T-helper 2 cell treated with Interferon-gamma antibody and Interleukin-4, amounts not matched to agents 5 μg/mL and 100 μg/mL, for 36 hours (primary cell): ENCODE measurements around the gene TRABD2A.
"Not testable (repeated sequence)": the region's sequence is repeated elsewhere in the genome, so short reads cannot be mapped to it uniquely, and the experiment has no call there.

Source experiments
- DNase-seq: peaks from one replicate; pipeline ENCODE4 v3.0.0; 2021; ENCODE audit warnings: low spot score
- H3K27ac Mint-ChIP-seq: one replicate; pipeline ENCODE4 v1.8.0; 2021; ENCODE audit warnings: mild to moderate bottlenecking, mixed read lengths
- H3K27me3 Mint-ChIP-seq: one replicate; pipeline ENCODE4 v1.8.0; 2021; ENCODE audit warnings: low read depth, mixed read lengths
- H3K36me3 Mint-ChIP-seq: one replicate; pipeline ENCODE4 v1.8.0; 2021; ENCODE audit warnings: low read depth, mixed read lengths
- H3K4me1 Mint-ChIP-seq: one replicate; pipeline ENCODE4 v1.8.0; 2021; ENCODE audit warnings: low read depth, mixed read lengths
- H3K4me3 Mint-ChIP-seq: one replicate; pipeline ENCODE4 v1.8.0; 2022; ENCODE audit warnings: mild to moderate bottlenecking, moderate library complexity, mixed read lengths
- H3K9me3 Mint-ChIP-seq: one replicate; pipeline ENCODE4 v1.8.0; 2021; ENCODE audit warnings: mixed read lengths

The TRABD2A gene

DNA sequence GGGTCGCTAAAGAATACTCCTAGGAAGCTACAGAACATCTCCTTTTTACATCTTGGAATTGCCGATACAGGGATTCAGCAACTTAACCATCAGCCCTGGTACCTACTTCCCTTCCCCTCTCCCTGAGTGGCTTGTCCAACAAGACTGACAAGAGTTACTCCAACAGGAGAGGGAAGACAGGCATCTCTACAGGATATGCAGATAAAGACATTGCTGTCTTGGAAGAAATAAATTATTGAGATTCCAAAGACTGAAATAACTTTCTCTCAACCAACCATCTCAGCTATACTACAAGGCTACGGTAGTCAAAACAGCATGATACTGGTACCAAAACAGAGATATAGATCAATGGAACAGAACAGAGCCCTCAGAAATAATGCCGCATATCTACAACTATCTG lies 87.2 kb downstream of the TRABD2A start:
- no peak for DNase-seq
- peaks cover 2% of the 10 kb centered on the region for H3K4me1 Mint-ChIP-seq
- no peak overlapping the region for H3K4me3 Mint-ChIP-seq
- no peaks in the 10 kb centered on the region for H3K27me3 Mint-ChIP-seq
- no peak overlapping the region for H3K27ac Mint-ChIP-seq
- H3K9me3 Mint-ChIP-seq: peaks cover 15% of the 10 kb centered on the region
- H3K36me3 Mint-ChIP-seq: peaks cover 5% of the 10 kb centered on the region

GRCh38 chr2:84792856-84793522 lies 87.9 kb downstream of the TRABD2A start:
- H3K27me3 Mint-ChIP-seq: no peaks in the 10 kb centered on the region
- peaks cover 2% of the 10 kb centered on the region for H3K4me1 Mint-ChIP-seq
- H3K27ac Mint-ChIP-seq: no peak overlapping the region
- H3K4me3 Mint-ChIP-seq: no peak overlapping the region
- peaks cover 15% of the 10 kb centered on the region for H3K9me3 Mint-ChIP-seq
- peaks cover 5% of the 10 kb centered on the region for H3K36me3 Mint-ChIP-seq
- DNase-seq: no peak

DNA sequence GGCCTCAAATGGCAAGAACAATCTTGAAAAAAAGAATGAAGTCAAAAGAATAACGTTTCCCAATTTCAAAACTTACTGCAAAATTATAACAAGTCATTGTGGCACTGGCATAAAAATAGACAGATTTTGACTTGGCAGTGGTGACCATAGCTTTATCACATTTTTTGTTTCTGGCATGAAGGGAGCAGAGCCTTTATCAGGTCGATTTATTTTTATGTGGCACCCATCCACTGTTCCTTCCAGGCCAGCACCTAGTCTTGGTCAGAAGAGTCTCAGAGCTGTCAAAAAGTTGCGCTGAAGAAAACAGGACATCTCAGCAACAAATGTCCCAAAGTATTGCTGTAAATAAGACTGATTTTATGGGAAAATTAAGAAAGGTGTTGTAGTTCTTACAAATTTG lies 92.4 kb downstream of the TRABD2A start:
- no peak overlapping the region for H3K4me3 Mint-ChIP-seq
- no peak overlapping the region for H3K27ac Mint-ChIP-seq
- H3K27me3 Mint-ChIP-seq: no peaks in the 10 kb centered on the region
- H3K36me3 Mint-ChIP-seq: peaks cover 10% of the 10 kb centered on the region
- H3K4me1 Mint-ChIP-seq: peaks cover 20% of the 10 kb centered on the region
- DNase-seq: no peak
- peaks cover 17% of the 10 kb centered on the region for H3K9me3 Mint-ChIP-seq

- DNase-seq: no peak
- H3K36me3 Mint-ChIP-seq: peaks cover 10% of the 10 kb centered on the region
- no peak overlapping the region for H3K27ac Mint-ChIP-seq
- no peaks in the 10 kb centered on the region for H3K27me3 Mint-ChIP-seq
- H3K4me3 Mint-ChIP-seq: no peak overlapping the region
- H3K9me3 Mint-ChIP-seq: peaks cover 15% of the 10 kb centered on the region
- peaks cover 24% of the 10 kb centered on the region for H3K4me1 Mint-ChIP-seq
Observed at GRCh38 chr2:84788027-84788426, 92.9 kb downstream of the TRABD2A start.

DNA sequence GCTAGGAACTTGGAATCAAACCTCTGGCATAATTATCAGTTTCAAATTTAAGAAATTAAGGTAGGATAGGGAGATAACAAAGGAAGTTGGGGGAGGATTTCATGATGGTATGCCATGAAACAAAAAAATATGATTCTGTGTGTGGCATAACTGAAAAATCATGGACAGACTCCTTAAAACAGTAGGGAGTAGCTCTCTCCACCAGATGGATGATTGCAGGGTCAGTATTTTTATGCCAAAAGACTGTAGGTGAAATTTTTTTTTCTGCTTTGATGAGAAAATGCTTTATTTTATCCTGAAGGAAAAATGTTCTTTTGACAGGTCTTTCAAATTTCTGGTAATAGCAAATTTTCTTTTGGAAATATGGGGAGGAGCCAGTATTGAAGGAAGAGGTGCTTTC lies 94.3 kb downstream of the TRABD2A start:
- no peak overlapping the region for H3K4me3 Mint-ChIP-seq
- peaks cover 10% of the 10 kb centered on the region for H3K36me3 Mint-ChIP-seq
- no peak for DNase-seq
- peaks cover 8% of the 10 kb centered on the region for H3K9me3 Mint-ChIP-seq
- H3K27me3 Mint-ChIP-seq: no peaks in the 10 kb centered on the region
- H3K4me1 Mint-ChIP-seq: peaks cover 38% of the 10 kb centered on the region
- H3K27ac Mint-ChIP-seq: no peak overlapping the region

GRCh38 chr2:84785950-84786349 lies 94.9 kb downstream of the TRABD2A start:
- Mint-ChIP-seq H3K36me3 (peaks cover 16% of the 10 kb centered on the region), H3K4me3 (no peak overlapping the region), H3K9me3 (peaks cover 14% of the 10 kb centered on the region), H3K27ac (no peak overlapping the region), H3K4me1 (peaks cover 45% of the 10 kb centered on the region), H3K27me3 (no peaks in the 10 kb centered on the region)
- no peak for DNase-seq

GRCh38 chr2:84782717-84783442 lies 98.0 kb downstream of the TRABD2A start:
- peak; percentile 38 for DNase-seq

DNA sequence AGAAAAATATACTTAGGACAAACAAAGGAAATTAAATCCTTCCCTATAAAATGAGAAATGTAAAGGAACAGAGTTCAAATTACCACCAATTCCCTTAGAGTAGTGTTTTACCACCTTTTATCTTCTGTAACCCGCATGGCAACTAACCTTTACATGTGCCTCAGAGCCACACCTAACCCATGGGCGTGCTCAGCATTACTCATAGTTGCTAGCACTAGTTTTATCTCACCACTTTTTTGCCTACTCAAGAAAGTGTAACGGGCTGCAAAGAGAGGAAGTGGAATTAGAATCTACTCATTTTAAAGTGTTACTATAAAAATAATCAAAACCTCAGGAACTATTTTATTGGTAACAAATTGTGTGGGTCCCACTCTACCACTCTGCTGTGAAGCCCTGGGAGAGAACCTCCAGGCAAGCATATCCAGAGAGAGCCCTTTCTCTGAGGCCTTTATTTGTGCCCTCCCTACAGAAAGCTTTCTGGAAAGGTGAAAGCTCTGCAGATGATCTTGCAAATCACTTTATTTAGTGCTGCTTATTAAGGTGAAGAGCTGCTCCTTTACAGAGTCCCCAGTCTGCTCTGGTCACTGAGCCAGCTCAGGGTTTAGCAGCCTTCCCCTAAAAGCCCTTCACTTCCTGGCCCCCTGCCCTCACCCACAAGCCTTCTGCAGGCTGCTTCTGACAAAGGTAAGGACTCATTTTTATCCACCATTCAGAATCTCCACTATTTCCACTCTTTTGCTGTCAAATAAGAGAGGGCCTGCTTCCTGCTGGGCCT lies 98.8 kb downstream of the TRABD2A start:
- peak; percentile 66 for DNase-seq
- peaks cover 40% of the 10 kb centered on the region for H3K9me3 Mint-ChIP-seq
- peak overlapping the region; percentile 72 for H3K4me3 Mint-ChIP-seq
- H3K36me3 Mint-ChIP-seq: peaks cover 32% of the 10 kb centered on the region
- H3K27ac Mint-ChIP-seq: peak overlapping the region; percentile 91
- no peaks in the 10 kb centered on the region for H3K27me3 Mint-ChIP-seq
- peaks cover 70% of the 10 kb centered on the region for H3K4me1 Mint-ChIP-seq

More at GRCh38 chr2:84782717-84783442, 98.0 kb downstream of the TRABD2A start:
- peak overlapping the region; percentile 91 for H3K27ac Mint-ChIP-seq
- peaks cover 73% of the 10 kb centered on the region for H3K4me1 Mint-ChIP-seq
- peak overlapping the region; percentile 72 for H3K4me3 Mint-ChIP-seq
- peaks cover 37% of the 10 kb centered on the region for H3K9me3 Mint-ChIP-seq
- peaks cover 27% of the 10 kb centered on the region for H3K36me3 Mint-ChIP-seq
- H3K27me3 Mint-ChIP-seq: no peaks in the 10 kb centered on the region

DNA sequence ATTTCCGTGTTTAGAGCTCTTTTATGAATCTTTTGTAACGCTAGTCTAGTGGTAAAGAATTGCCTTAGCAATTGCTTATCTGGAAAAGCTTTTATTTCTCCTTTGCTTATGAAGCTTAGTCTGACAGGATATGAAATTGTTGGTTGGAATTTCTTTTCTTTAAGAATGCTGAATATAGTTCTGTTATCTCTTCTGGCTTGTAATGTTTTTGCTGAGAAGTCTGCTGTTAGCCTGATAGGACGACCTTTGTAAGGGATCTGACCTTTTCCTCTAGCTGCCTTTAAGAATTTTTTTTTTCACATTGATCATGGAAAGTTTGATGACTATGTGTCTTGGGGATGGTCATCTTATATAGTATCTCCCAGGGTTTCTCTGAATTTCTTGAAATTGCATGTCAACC lies 101.1 kb downstream of the TRABD2A start:
- no peak for DNase-seq
- Mint-ChIP-seq H3K36me3 (peaks cover 34% of the 10 kb centered on the region), H3K9me3 (peaks cover 62% of the 10 kb centered on the region), H3K4me1 (peaks cover 65% of the 10 kb centered on the region), H3K4me3 (peak overlapping the region; percentile 60), H3K27ac (peak overlapping the region; percentile 56), H3K27me3 (peaks cover 2% of the 10 kb centered on the region)

DNA sequence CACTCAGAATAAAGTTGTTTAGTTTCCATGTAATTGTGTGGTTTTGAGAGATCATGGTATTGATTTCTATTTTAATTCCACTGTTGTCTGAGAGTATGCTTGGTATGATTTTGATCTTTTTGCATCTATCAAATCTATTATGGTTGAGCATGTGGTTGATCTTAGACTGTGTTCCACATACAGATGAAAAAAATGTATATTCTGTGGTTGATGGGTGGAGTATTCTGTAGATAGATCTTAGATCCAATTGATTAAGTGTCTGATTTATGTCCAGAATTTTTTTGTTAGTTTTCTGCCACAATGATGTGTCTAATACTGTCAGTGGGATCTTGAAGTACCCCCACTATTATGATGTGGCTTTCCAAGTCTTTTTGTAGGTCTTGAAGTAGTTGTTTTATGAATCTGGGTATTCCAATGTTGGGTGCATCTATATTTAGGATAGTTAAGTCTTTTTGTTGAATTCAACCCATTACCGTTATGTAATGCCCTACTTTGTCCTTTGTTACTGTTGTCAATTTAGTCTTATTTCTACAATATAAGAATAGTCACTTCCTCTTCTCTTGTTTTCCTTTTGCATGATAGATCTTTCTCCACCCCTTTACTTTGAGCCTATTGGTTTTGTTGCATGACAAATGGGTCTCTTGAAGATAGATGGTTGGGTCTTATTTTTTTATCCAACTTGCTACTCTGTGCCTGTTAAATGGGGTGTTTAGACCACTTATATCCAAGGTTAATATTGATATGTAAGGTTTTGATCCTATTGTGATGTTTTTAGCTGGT lies 101.8 kb downstream of the TRABD2A start:
- H3K9me3 Mint-ChIP-seq: peaks cover 66% of the 10 kb centered on the region
- peaks cover 4% of the 10 kb centered on the region for H3K27me3 Mint-ChIP-seq
- peaks cover 32% of the 10 kb centered on the region for H3K36me3 Mint-ChIP-seq
- peak overlapping the region; percentile 60 for H3K4me3 Mint-ChIP-seq
- H3K27ac Mint-ChIP-seq: peak overlapping the region; percentile 56
- no peak for DNase-seq
- H3K4me1 Mint-ChIP-seq: peaks cover 60% of the 10 kb centered on the region

DNA sequence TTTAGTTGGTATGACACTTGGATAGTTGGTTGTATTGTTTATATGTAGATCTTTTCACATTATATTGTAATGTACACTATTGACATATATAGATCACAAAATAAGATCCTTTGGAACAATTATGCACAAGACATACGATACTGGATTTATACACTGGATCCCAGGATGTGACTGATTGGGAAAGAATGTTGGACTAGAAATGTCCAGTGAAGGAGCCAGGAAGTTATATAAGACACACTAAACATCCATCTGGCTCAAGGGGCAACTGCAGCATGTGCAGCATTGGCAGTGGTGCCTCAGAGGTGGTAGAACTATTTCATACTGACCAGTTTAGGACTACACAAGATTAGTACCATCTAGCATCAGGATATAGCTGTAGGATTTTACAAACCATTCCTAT lies 104.9 kb downstream of the TRABD2A start:
- peaks cover 80% of the 10 kb centered on the region for H3K9me3 Mint-ChIP-seq
- peaks cover 30% of the 10 kb centered on the region for H3K4me1 Mint-ChIP-seq
- DNase-seq: no peak
- no peak overlapping the region for H3K4me3 Mint-ChIP-seq
- peaks cover 4% of the 10 kb centered on the region for H3K27me3 Mint-ChIP-seq
- H3K36me3 Mint-ChIP-seq: peaks cover 24% of the 10 kb centered on the region
- H3K27ac Mint-ChIP-seq: no peak overlapping the region

- not testable (repeated sequence) for H3K27me3 Mint-ChIP-seq, DNase-seq, H3K27ac Mint-ChIP-seq, H3K4me3 Mint-ChIP-seq, H3K4me1 Mint-ChIP-seq
- Mint-ChIP-seq H3K9me3 (peaks cover 57% of the 10 kb centered on the region), H3K36me3 (peaks cover 12% of the 10 kb centered on the region)
Observed at GRCh38 chr2:84773562-84773961, 107.3 kb downstream of the TRABD2A start.
